ENCODE results near the gene ZFYVE21.

ZFYVE21 gene

DNA sequence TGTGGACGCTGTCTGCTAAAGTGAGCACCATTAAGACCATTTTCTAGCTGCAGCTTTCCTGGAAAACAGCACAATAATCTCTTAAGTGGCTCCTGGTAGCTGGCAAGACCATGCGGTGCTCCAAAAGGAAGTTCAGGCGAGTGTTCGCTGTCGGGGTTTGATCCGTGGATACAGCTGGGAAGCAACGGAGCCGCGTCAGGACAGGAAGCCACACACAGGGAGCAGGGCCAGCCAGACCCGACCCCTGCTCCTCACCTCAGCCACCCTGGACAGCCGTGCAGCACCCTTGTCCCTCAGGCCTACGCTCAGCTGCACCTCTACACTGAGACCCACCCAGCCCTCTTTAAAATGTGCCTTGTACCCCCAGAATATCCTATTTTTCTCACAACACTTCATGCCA is 19.4 kb downstream of the ZFYVE21 start:
- Histone ChIP-seq H3K4me2 (ENCODE audit: insufficient read depth, low read length) (no peak overlapping the region), H3K36me3 (ENCODE audit: insufficient read depth, low read length) (peaks cover 27% of the 10 kb centered on the region), H3K27ac (ENCODE audit: low read length) (no peak overlapping the region), H2AFZ (ENCODE audit: low read depth, low read length) (no peak overlapping the region), H3K4me1 (ENCODE audit: insufficient read depth, low read length) (no peaks in the 10 kb centered on the region), H3K9me3 (ENCODE audit: insufficient read depth, low read length, severe bottlenecking) (no peaks in the 10 kb centered on the region), H4K20me1 (ENCODE audit: insufficient read depth, low read length) (no peaks in the 10 kb centered on the region), H3K9ac (ENCODE audit: low read depth, low read length) (no peak overlapping the region), H3K27me3 (ENCODE audit: insufficient read depth, low read length, poor library complexity) (no peaks in the 10 kb centered on the region), H3K79me2 (ENCODE audit: insufficient read depth, low read length) (no peaks in the 10 kb centered on the region), H3K4me3 (ENCODE audit: low read depth in 1 of 2, low read length in 2 of 2) (no peak overlapping the region)
- TF ChIP-seq EZH2 (IDR thresholded peaks at IDR 0.05; ENCODE audit: borderline replicate concordance, low read depth, low read length, severe bottlenecking): no peak
- TF ChIP-seq, protein P1, sequence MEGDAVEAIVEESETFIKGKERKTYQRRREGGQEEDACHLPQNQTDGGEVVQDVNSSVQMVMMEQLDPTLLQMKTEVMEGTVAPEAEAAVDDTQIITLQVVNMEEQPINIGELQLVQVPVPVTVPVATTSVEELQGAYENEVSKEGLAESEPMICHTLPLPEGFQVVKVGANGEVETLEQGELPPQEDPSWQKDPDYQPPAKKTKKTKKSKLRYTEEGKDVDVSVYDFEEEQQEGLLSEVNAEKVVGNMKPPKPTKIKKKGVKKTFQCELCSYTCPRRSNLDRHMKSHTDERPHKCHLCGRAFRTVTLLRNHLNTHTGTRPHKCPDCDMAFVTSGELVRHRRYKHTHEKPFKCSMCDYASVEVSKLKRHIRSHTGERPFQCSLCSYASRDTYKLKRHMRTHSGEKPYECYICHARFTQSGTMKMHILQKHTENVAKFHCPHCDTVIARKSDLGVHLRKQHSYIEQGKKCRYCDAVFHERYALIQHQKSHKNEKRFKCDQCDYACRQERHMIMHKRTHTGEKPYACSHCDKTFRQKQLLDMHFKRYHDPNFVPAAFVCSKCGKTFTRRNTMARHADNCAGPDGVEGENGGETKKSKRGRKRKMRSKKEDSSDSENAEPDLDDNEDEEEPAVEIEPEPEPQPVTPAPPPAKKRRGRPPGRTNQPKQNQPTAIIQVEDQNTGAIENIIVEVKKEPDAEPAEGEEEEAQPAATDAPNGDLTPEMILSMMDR (IDR thresholded peaks at IDR 0.05; ENCODE audit: borderline replicate concordance, extremely low read depth, low read length, poor library complexity, severe bottlenecking): no peak
- no peak for DNase-seq
- no peak for ATAC-seq (ENCODE audit: insufficient read depth, low read depth)

DNA sequence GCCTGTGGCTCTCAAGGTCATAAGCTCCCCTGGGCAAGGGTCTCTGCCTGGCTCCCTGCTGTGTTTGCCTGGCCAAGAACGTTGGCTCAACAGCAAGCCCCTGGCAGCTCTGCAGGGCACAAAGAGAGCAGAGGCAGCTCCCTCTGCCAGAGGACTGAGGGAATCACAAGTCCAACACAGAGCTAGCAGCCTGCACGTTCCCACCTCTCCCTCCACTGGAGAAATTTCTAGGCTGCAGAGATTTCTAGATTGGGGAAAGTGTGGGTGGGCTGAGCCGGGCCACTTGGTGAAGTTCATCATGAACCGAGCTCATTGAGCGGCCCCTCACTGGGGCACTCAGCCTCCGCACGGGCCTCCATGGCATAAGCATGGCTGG is 19.8 kb downstream of the ZFYVE21 start:
- peaks cover 23% of the 10 kb centered on the region for H3K36me3 ChIP-seq (ENCODE audit: insufficient read depth, low read length)

DNA sequence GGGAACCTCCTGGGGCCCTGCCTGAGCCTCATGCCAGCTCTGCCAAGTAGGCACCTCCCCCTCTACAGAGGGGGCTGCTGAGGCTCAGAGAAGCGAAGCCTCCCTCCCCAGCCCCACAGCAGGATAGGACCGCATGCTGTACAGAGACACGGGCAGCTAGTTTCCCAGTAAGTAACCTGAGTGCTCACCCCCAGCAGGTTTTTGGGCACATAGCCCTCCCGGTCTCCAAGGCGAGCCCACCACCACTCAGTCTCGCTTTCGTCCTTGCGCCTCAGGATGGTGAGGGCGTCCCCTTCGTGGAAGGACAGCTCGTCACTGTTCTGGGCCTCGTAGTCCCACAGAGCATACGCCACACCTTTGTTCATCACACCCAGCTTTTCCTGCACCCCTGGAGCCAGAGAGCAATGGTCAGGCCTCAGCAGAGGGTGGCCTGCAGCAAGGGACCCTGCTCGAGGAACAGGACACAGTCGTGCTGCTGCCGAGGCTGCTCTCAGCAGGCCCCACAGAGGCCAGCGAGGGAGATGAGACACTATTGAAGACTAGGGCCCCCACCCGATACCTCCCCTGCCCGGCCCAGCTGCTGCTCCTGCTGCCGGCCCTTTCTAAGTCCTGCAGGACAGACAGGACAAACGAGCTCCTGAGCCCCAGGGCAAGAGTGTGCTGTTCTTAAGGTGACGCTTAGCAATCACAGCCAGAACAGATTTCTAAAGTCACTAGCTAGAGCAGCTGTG is 20.4 kb downstream of the ZFYVE21 start:
- DNase-seq (no peak), ATAC-seq (ENCODE audit: insufficient read depth, low read depth) (no peak)
- H3K27ac ChIP-seq (ENCODE audit: low read length): no peak overlapping the region
- H3K4me1 ChIP-seq (ENCODE audit: insufficient read depth, low read length): no peaks in the 10 kb centered on the region
- H3K4me3 ChIP-seq (ENCODE audit: low read depth in 1 of 2, low read length in 2 of 2): no peak overlapping the region
- no peak for TF ChIP-seq EZH2 (IDR thresholded peaks at IDR 0.05; ENCODE audit: borderline replicate concordance, low read depth, low read length, severe bottlenecking)
- TF ChIP-seq, protein P1 (IDR thresholded peaks at IDR 0.05; ENCODE audit: borderline replicate concordance, extremely low read depth, low read length, poor library complexity, severe bottlenecking): no peak
- H3K9ac ChIP-seq (ENCODE audit: low read depth, low read length): no peak overlapping the region
- H2AFZ ChIP-seq (ENCODE audit: low read depth, low read length): no peak overlapping the region
- no peaks in the 10 kb centered on the region for H3K27me3 ChIP-seq (ENCODE audit: insufficient read depth, low read length, poor library complexity)
- H3K79me2 ChIP-seq (ENCODE audit: insufficient read depth, low read length): no peaks in the 10 kb centered on the region
- H3K9me3 ChIP-seq (ENCODE audit: insufficient read depth, low read length, severe bottlenecking): no peaks in the 10 kb centered on the region
- no peak overlapping the region for H3K4me2 ChIP-seq (ENCODE audit: insufficient read depth, low read length)
- no peaks in the 10 kb centered on the region for H4K20me1 ChIP-seq (ENCODE audit: insufficient read depth, low read length)
- peaks cover 19% of the 10 kb centered on the region for H3K36me3 ChIP-seq (ENCODE audit: insufficient read depth, low read length)

More for the DNA sequence above, 19.8 kb downstream of the ZFYVE21 start:
- no peak for TF ChIP-seq EZH2 (IDR thresholded peaks at IDR 0.05; ENCODE audit: borderline replicate concordance, low read depth, low read length, severe bottlenecking)
- TF ChIP-seq, protein P1 (IDR thresholded peaks at IDR 0.05; ENCODE audit: borderline replicate concordance, extremely low read depth, low read length, poor library complexity, severe bottlenecking): no peak
- H3K4me3 ChIP-seq (ENCODE audit: low read depth in 1 of 2, low read length in 2 of 2): no peak overlapping the region
- no peaks in the 10 kb centered on the region for H3K79me2 ChIP-seq (ENCODE audit: insufficient read depth, low read length)
- no peak for DNase-seq
- H2AFZ ChIP-seq (ENCODE audit: low read depth, low read length): no peak overlapping the region
- H4K20me1 ChIP-seq (ENCODE audit: insufficient read depth, low read length): no peaks in the 10 kb centered on the region
- H3K9ac ChIP-seq (ENCODE audit: low read depth, low read length): no peak overlapping the region
- H3K27ac ChIP-seq (ENCODE audit: low read length): no peak overlapping the region
- H3K4me2 ChIP-seq (ENCODE audit: insufficient read depth, low read length): no peak overlapping the region
- no peaks in the 10 kb centered on the region for H3K27me3 ChIP-seq (ENCODE audit: insufficient read depth, low read length, poor library complexity)
- ATAC-seq (ENCODE audit: insufficient read depth, low read depth): no peak
- no peaks in the 10 kb centered on the region for H3K4me1 ChIP-seq (ENCODE audit: insufficient read depth, low read length)
- no peaks in the 10 kb centered on the region for H3K9me3 ChIP-seq (ENCODE audit: insufficient read depth, low read length, severe bottlenecking)
